DMS53 treated with DMSO at 0.1 percent for 48 hours (cell line): ENCODE measurements around the gene JAKMIP2.
"Not testable (repeated sequence)": the region's sequence is repeated elsewhere in the genome, so short reads cannot be mapped to it uniquely, and the experiment has no call there.

Experiments
- DNase-seq: peaks from one replicate; lab custom pipeline; 2025; ENCODE audit not compliant: unreplicated experiment; lab: John Stamatoyannopoulos, UW

Gene JAKMIP2

DNA sequence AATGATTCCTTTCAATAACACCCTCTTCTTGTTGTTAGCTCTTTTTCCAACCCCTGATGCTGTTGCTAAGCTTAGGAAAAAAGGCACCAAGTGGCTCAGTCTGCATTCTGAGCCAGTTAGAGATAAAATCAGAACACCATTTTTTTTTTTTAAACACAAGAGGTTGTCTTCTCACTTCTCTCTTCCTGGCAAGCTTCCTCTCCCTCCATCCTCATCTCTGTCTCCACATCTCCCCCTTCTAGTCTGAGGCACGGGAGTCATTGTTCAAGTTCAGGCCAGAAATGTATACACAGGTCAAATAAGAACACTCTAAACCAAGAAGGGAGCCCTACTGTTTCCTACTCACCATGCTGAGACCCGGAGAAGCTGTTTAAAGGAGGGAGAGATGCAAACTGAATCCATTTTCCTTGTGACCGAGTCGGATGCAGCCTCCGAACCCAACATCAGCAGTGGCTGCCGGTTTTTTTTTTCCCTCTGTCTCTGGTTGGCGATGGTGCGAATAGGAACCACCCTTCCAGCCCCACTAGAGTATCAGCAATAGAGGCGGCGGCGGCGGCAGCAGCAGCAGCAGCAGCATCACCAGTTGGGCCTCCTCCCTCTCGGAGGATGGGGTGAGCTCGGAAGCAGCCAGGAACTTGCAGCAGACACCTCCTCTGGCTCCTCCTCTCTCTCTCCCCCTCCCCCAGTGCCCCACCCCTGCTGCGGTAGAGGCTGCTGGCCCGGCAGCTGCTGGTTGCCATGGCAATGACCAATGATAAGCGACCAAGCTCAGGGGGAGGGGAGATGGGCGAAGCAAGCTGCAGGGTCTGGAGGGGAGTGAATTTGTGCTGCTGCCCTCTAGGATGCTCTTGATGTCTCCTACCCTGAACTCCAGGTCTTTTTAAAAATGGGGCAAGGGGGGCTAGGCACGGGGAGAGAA is at the start of gene JAKMIP2:
TSS of gene JAKMIP2 (minus strand) at position 619 of the 919 bp plus-strand sequence. CDS start 110,922 bp downstream, outside the sequence.
- peak; percentile 75 for DNase-seq

GRCh38 chr5:147831465-147831864 is 48.9 kb upstream of the JAKMIP2 start, which contains the start of gene SPINK1:
TSS of gene SPINK1 (minus strand) at chr5:147831671. CDS start at chr5:147831577, 94 bp downstream.
- peak; percentile 83 for DNase-seq

GRCh38 chr5:147830035-147830434 is 47.5 kb upstream of the JAKMIP2 start:
- DNase-seq: no peak

DNA sequence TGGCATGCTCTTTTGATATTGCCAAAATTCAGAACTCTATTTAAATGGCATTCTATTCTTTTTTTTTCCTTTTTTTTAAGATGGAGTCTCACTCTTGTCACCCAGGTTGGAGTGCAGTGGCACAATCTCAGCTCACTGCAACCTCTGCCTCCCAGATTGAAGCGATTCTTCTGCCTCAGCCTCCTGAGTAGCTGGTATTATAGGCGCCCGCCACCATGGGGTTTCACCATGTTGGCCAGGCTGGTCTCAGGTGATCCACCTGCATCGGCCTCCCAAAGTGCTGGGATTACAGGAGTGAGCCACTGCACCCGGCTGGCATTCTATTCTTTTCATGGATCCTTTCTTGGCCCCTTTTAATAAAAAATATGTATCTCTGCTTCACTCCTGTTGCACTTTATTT is 44.5 kb upstream of the JAKMIP2 start:
- DNase-seq: not testable (repeated sequence)

- DNase-seq: no peak
These were observed 43.8 kb upstream of the JAKMIP2 start for GRCh38 chr5:147826361-147826760.

GRCh38 chr5:147822686-147823491 is 40.4 kb upstream of the JAKMIP2 start:
- DNase-seq: peak; percentile 65

DNA sequence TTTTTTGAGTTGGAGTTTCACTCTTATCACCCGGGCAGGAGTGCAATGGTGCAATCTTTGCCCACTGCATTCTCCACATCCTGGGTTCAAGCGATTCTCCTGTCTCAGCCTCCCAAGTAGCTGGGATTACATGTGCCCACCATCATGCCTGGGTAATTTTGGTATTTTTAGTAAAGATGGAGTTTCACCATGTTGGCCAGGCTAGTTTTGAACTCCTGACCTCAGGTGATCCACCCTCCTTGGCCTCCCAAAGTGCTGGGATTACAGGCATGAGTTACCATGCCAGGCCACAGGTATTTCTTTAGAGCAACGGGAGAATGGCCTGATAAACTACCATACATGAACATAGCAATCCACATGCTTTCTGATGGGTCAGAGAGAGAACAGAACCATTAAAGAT is 39.7 kb upstream of the JAKMIP2 start:
- DNase-seq: not testable (repeated sequence)

DNA sequence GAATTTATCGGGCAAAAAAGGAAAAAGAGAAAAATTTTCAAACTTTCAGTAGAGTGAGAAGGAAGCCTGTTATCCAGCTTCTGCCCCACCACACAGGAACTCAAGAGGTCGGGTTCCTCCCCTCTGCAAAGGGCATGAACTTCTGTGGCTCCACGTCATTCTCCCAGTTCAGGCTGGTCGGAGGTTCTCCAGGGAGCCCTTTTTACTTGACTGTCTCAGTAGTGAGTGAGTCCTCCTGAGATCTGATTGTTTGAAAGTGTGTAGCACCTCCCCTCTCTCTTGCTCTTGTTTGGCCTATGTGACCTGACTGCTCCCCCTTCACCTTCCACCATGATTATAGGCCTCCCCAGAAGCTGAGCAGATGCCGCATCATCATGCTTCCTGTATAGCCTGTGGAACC is 39.2 kb upstream of the JAKMIP2 start:
- no peak for DNase-seq

DNA sequence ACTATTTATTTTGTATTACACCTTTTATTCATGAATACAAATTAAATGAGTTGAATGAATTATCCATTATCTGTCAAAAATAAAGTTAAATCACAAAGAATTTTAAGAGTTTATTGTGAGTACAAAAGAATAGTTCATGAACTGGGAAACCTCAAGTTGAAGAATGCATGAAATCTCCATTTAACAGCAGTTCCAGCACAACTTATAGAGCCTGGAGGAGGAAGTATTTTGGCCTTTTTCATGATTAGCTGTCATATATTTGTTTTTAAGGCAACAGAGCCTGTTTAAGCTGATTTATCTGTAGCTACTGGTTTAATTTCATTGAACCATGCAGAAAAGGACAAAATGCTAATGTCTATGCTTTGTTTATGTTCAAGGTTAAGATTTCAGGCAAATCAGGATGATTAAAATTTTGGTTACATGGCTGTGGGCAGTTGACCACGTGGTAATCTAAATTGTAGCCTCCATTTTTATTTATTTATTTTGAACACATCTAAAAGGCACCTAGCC is 36.8 kb upstream of the JAKMIP2 start:
- DNase-seq: no peak

- DNase-seq: no peak
These were observed 35.8 kb upstream of the JAKMIP2 start for GRCh38 chr5:147818290-147818689.

- DNase-seq: no peak
These were observed 31.2 kb upstream of the JAKMIP2 start for GRCh38 chr5:147813696-147814095.

- peak; percentile 29 for DNase-seq
These were observed 27.5 kb upstream of the JAKMIP2 start for GRCh38 chr5:147809830-147810666.

DNA sequence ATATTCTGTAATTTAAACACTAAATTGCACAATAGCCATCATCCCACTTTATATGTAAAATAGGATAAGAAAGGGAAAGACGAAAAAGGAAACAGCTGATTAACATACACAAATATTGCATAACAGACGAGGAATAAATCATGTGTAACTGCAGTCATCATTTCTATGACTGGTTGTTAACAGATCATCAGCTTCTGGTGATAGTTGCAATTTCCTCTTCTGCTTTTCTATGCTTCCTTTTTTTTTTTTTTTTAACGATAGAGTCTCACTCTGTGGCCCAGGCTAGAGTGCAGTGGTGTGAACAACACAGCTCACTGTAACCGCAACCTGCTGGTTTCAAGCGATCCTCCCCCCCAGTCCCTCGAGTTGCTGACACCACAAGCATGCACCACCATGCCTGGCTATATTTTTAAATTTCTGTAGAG is 22.5 kb upstream of the JAKMIP2 start:
- no peak for DNase-seq

GRCh38 chr5:147804334-147804733 is 21.8 kb upstream of the JAKMIP2 start:
- DNase-seq: no peak

DNA sequence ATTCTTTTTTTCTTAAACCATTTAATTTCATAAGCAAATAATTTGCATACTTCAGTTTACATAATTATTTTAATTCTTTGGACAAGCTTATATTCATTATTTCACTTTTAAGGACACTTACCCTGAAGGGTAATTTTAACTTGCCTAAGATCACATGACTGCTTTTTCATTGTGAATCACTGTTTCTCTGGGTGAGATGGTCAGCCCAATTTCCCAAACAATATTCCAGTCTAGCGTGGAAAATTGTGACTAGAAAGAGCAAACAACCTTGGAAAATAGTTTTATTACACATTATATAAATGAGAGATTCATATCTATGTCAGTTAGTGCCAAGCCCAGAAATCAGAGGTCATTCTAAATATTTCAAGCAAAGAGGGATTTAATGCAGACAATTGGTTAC is 21.4 kb upstream of the JAKMIP2 start:
- no peak for DNase-seq

DNA sequence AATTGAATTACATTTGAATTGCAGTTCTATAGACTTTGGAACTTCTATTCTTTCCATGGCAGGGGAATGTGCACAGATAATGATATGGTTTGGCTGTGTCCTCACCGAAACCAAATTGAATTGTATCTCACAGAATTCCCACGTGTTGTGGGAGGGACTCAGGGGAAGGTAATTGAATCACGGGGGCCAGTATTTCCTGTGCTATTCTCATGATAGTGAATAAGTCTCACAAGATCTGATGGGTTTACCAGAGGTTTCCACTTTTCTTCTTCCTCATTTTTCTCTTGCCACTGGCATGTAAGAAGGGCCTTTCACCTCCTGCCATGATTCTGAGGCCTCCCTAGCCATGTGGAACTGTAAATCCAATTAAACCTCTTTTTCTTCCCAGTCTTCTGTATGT is 20.6 kb upstream of the JAKMIP2 start:
- not testable (repeated sequence) for DNase-seq

- no peak for DNase-seq
These were observed 18.9 kb upstream of the JAKMIP2 start for GRCh38 chr5:147801461-147801860.

- DNase-seq: no peak
These were observed 18.0 kb upstream of the JAKMIP2 start for GRCh38 chr5:147800491-147800890.

GRCh38 chr5:147796556-147797308 is 14.2 kb upstream of the JAKMIP2 start:
- DNase-seq: no peak

DNA sequence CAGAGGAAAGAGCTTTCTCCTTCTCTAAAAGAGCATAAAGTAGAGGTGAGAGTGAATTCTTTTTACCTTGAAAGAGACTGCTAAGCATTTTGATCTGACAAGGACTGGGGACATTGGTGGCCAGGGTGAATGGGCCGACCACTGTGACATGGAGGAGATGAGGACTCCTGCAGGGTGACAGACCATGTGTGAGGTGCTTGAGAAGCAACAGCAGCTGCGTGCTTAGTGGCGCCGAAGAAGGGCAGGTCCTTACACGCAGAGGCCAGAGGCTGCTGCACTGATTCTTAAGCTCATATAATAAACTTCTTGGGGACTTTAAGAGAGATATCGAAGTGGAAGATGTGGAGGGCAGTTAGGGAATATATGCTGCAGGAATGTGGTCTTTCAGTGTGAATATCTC is 8.7 kb upstream of the JAKMIP2 start:
- DNase-seq: no peak
